Measurements from ENCODE around the gene ATP10B.
A peak's percentile ranks its signal among the peaks of the same experiment; 100 is the strongest.

The ATP10B gene

DNA sequence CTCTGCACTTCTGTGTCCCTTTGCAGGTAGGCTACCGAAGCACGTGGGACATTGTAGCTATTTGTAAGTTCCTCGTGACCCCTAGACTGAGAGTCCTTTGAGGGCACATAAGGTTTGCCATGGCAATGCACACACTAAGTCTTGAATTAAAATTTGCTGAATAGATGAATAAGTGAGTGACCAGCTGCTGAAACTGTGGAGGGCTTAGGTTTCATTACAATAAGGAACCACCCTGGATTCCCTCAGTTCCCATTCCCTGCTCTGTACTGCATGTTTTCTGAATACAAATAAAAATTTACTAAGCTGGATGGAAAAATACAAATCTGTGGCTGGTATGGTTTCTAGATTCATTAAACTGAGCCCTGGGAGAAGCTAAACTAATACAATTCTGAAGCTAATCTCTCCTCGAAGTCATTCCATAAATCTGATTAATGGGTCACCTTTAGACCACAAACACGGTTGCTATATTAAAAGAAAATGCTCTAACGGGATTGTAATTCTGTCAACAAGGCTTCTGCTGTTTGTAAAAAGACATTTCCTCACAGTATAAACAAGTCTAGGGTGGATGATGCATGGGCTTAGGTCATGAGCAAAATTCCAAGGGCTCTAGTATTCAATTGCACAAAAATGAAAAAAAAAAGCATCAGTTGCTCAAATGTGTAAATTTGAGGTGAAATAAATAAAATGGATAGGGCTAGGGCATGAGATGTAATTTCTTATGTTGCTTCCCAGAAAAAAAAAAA lies 172.3 kb downstream of the ATP10B start:
- Histone ChIP-seq H3K27ac (ENCODE audit: low read depth, low read length, poor library complexity, severe bottlenecking) (no peak overlapping the region), H3K4me3 (ENCODE audit: low read depth, low read length, poor library complexity, severe bottlenecking) (no peak overlapping the region), H2AFZ (ENCODE audit: low read length) (no peak overlapping the region), H4K20me1 (ENCODE audit: insufficient read depth, low read length) (no peaks in the 10 kb centered on the region), H3K9me2 (ENCODE audit: low read depth, low read length) (no peaks in the 10 kb centered on the region), H3K4me2 (ENCODE audit: low read length) (no peak overlapping the region), H3K79me2 (ENCODE audit: insufficient read depth, low read length) (no peaks in the 10 kb centered on the region), H3K9me3 (ENCODE audit: low read length) (no peaks in the 10 kb centered on the region), H3K27me3 (ENCODE audit: insufficient read depth, low read length) (no peaks in the 10 kb centered on the region), H3K4me1 (ENCODE audit: insufficient read depth, low read length, severe bottlenecking) (no peaks in the 10 kb centered on the region), H3K9ac (ENCODE audit: low read length) (no peak overlapping the region), H3K36me3 (ENCODE audit: insufficient read depth, low read length) (no peaks in the 10 kb centered on the region), H3F3A (ENCODE audit: insufficient read depth, low read length) (no peaks in the 10 kb centered on the region)
- TF ChIP-seq, protein P1, sequence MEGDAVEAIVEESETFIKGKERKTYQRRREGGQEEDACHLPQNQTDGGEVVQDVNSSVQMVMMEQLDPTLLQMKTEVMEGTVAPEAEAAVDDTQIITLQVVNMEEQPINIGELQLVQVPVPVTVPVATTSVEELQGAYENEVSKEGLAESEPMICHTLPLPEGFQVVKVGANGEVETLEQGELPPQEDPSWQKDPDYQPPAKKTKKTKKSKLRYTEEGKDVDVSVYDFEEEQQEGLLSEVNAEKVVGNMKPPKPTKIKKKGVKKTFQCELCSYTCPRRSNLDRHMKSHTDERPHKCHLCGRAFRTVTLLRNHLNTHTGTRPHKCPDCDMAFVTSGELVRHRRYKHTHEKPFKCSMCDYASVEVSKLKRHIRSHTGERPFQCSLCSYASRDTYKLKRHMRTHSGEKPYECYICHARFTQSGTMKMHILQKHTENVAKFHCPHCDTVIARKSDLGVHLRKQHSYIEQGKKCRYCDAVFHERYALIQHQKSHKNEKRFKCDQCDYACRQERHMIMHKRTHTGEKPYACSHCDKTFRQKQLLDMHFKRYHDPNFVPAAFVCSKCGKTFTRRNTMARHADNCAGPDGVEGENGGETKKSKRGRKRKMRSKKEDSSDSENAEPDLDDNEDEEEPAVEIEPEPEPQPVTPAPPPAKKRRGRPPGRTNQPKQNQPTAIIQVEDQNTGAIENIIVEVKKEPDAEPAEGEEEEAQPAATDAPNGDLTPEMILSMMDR (IDR thresholded peaks at IDR 0.05; ENCODE audit: low read length), result no peak
- no peak for TF ChIP-seq EZH2 (IDR thresholded peaks at IDR 0.05; ENCODE audit: borderline replicate concordance, low read length)

- H3K36me3 ChIP-seq (ENCODE audit: insufficient read depth, low read length), result no peaks in the 10 kb centered on the region
- no peak overlapping the region for H3K4me3 ChIP-seq (ENCODE audit: low read depth, low read length, poor library complexity, severe bottlenecking)
- H3K9me3 ChIP-seq (ENCODE audit: low read length), result no peaks in the 10 kb centered on the region
- TF ChIP-seq, protein P1 (IDR thresholded peaks at IDR 0.05; ENCODE audit: low read length), result peak; percentile 24; the same call in 1 of the 2 replicates
- no peak for TF ChIP-seq EZH2 (IDR thresholded peaks at IDR 0.05; ENCODE audit: borderline replicate concordance, low read length)
- H4K20me1 ChIP-seq (ENCODE audit: insufficient read depth, low read length), result no peaks in the 10 kb centered on the region
- no peaks in the 10 kb centered on the region for H3K4me1 ChIP-seq (ENCODE audit: insufficient read depth, low read length, severe bottlenecking)
- H3K27me3 ChIP-seq (ENCODE audit: insufficient read depth, low read length), result no peaks in the 10 kb centered on the region
- no peaks in the 10 kb centered on the region for H3K9me2 ChIP-seq (ENCODE audit: low read depth, low read length)
- no peak overlapping the region for H3K4me2 ChIP-seq (ENCODE audit: low read length)
- no peak overlapping the region for H3K27ac ChIP-seq (ENCODE audit: low read depth, low read length, poor library complexity, severe bottlenecking)
- no peak overlapping the region for H2AFZ ChIP-seq (ENCODE audit: low read length)
- H3F3A ChIP-seq (ENCODE audit: insufficient read depth, low read length), result no peaks in the 10 kb centered on the region
- no peak overlapping the region for H3K9ac ChIP-seq (ENCODE audit: low read length)
- H3K79me2 ChIP-seq (ENCODE audit: insufficient read depth, low read length), result no peaks in the 10 kb centered on the region
Measured at GRCh38 chr5:160675988-160676387, 176.0 kb downstream of the ATP10B start.

- H3K79me2 ChIP-seq (ENCODE audit: insufficient read depth, low read length), result no peaks in the 10 kb centered on the region
- no peaks in the 10 kb centered on the region for H3K36me3 ChIP-seq (ENCODE audit: insufficient read depth, low read length)
- H2AFZ ChIP-seq (ENCODE audit: low read length), result no peak overlapping the region
- H3K4me2 ChIP-seq (ENCODE audit: low read length), result no peak overlapping the region
- H3K4me1 ChIP-seq (ENCODE audit: insufficient read depth, low read length, severe bottlenecking), result no peaks in the 10 kb centered on the region
- no peaks in the 10 kb centered on the region for H3K9me3 ChIP-seq (ENCODE audit: low read length)
- no peaks in the 10 kb centered on the region for H3K27me3 ChIP-seq (ENCODE audit: insufficient read depth, low read length)
- no peaks in the 10 kb centered on the region for H4K20me1 ChIP-seq (ENCODE audit: insufficient read depth, low read length)
- no peaks in the 10 kb centered on the region for H3K9me2 ChIP-seq (ENCODE audit: low read depth, low read length)
- TF ChIP-seq, protein P1 (IDR thresholded peaks at IDR 0.05; ENCODE audit: low read length), result no peak
- no peak overlapping the region for H3K9ac ChIP-seq (ENCODE audit: low read length)
- no peak overlapping the region for H3K27ac ChIP-seq (ENCODE audit: low read depth, low read length, poor library complexity, severe bottlenecking)
- H3F3A ChIP-seq (ENCODE audit: insufficient read depth, low read length), result no peaks in the 10 kb centered on the region
- H3K4me3 ChIP-seq (ENCODE audit: low read depth, low read length, poor library complexity, severe bottlenecking), result no peak overlapping the region
Measured at GRCh38 chr5:160674901-160675300, 177.1 kb downstream of the ATP10B start.
